Measurements from ENCODE around the gene CRHR1. TPM values are rescaled to one million over a fixed set of nuclear protein-coding genes. Genes with fewer than 3 reads are reported as not detected.

Gene CRHR1
- polyA plus RNA-seq, 1 donor (not counting 4 experiments of a cell fraction or from before 2014, with no cell fraction given): not detected

- dilution Hi-C loops (cut with MboI; ENCODE audit: extremely low pct_ligation_motif_present, low sequenced_read_pairs): no loop called here
- Histone ChIP-seq H3K9me1 (ENCODE audit: control insufficient read depth, extremely low read depth, insufficient read depth, low read length) (no peaks in the 10 kb centered on the region), H3K4me1 (ENCODE audit: control insufficient read depth, extremely low read depth, insufficient read depth, low read length) (no peaks in the 10 kb centered on the region), H3K9me3 (ENCODE audit: control insufficient read depth, low read depth, low read length) (no peaks in the 10 kb centered on the region), H3K79me2 (ENCODE audit: control insufficient read depth, insufficient read depth, low read length) (no peaks in the 10 kb centered on the region), H2AFZ (ENCODE audit: control insufficient read depth, low read length) (no peak overlapping the region), H3K9ac (ENCODE audit: control insufficient read depth, extremely low read depth, insufficient read depth, low read length) (no peak overlapping the region), H3K36me3 (ENCODE audit: control insufficient read depth in 2 of 2, extremely low read depth in 1 of 2, insufficient read depth in 2 of 2, low read length in 2 of 2) (no peaks in the 10 kb centered on the region), H4K20me1 (ENCODE audit: control insufficient read depth, extremely low read depth, insufficient read depth, low read length) (peaks cover 2% of the 10 kb centered on the region), H3K4me3 (ENCODE audit: control insufficient read depth in 2 of 3, extremely low read depth in 1 of 3, insufficient read depth in 2 of 3, low read depth in 1 of 3, low read length in 3 of 3) (no peak overlapping the region), H3K27ac (ENCODE audit: control insufficient read depth, insufficient read depth, low read length) (no peak overlapping the region), H3K27me3 (ENCODE audit: control insufficient read depth, extremely low read depth, insufficient read depth, low read length) (no peaks in the 10 kb centered on the region), H3K4me2 (ENCODE audit: control insufficient read depth, extremely low read depth, insufficient read depth, low read depth, low read length) (no peak overlapping the region)
- TF ChIP-seq EZH2 (IDR thresholded peaks at IDR 0.05; ENCODE audit: low read length) (no peak), CTCF (optimal IDR thresholded peaks at IDR 0.05 in 1 of 3, IDR thresholded peaks at IDR 0.05 in 1 of 3, conservative IDR thresholded peaks at IDR 0.05 in 1 of 3; ENCODE audit: extremely low read depth in 1 of 3, insufficient read depth in 2 of 3, low read length in 3 of 3) (no peak)
- no peak for DNase-seq (ENCODE audit: low read depth, low spot score)
- FAIRE-seq: no peak
Observed at GRCh38 chr17:45826919-45827588, 42.9 kb downstream of the CRHR1 start.

GRCh38 chr17:45828171-45828570 is 44.1 kb downstream of the CRHR1 start:
- no peaks in the 10 kb centered on the region for H3K4me1 ChIP-seq (ENCODE audit: control insufficient read depth, extremely low read depth, insufficient read depth, low read length)
- dilution Hi-C loops (cut with MboI; ENCODE audit: extremely low pct_ligation_motif_present, low sequenced_read_pairs): no loop called here
- no peak for DNase-seq (ENCODE audit: low read depth, low spot score)
- no peak overlapping the region for H2AFZ ChIP-seq (ENCODE audit: control insufficient read depth, low read length)
- no peak for TF ChIP-seq CTCF (optimal IDR thresholded peaks at IDR 0.05 in 1 of 3, IDR thresholded peaks at IDR 0.05 in 1 of 3, conservative IDR thresholded peaks at IDR 0.05 in 1 of 3; ENCODE audit: extremely low read depth in 1 of 3, insufficient read depth in 2 of 3, low read length in 3 of 3)
- TF ChIP-seq EZH2 (IDR thresholded peaks at IDR 0.05; ENCODE audit: low read length): no peak
- no peak overlapping the region for H3K9ac ChIP-seq (ENCODE audit: control insufficient read depth, extremely low read depth, insufficient read depth, low read length)
- H4K20me1 ChIP-seq (ENCODE audit: control insufficient read depth, extremely low read depth, insufficient read depth, low read length): peaks cover 5% of the 10 kb centered on the region
- H3K4me2 ChIP-seq (ENCODE audit: control insufficient read depth, extremely low read depth, insufficient read depth, low read depth, low read length): no peak overlapping the region
- FAIRE-seq: no peak
- H3K79me2 ChIP-seq (ENCODE audit: control insufficient read depth, insufficient read depth, low read length): no peaks in the 10 kb centered on the region
- no peak overlapping the region for H3K27ac ChIP-seq (ENCODE audit: control insufficient read depth, insufficient read depth, low read length)
- no peaks in the 10 kb centered on the region for H3K9me1 ChIP-seq (ENCODE audit: control insufficient read depth, extremely low read depth, insufficient read depth, low read length)
- H3K4me3 ChIP-seq (ENCODE audit: control insufficient read depth in 2 of 3, extremely low read depth in 1 of 3, insufficient read depth in 2 of 3, low read depth in 1 of 3, low read length in 3 of 3): no peak overlapping the region
- H3K9me3 ChIP-seq (ENCODE audit: control insufficient read depth, low read depth, low read length): no peaks in the 10 kb centered on the region
- no peaks in the 10 kb centered on the region for H3K27me3 ChIP-seq (ENCODE audit: control insufficient read depth, extremely low read depth, insufficient read depth, low read length)
- H3K36me3 ChIP-seq (ENCODE audit: control insufficient read depth in 2 of 2, extremely low read depth in 1 of 2, insufficient read depth in 2 of 2, low read length in 2 of 2): no peaks in the 10 kb centered on the region

All from keratinocyte (primary cell).